Heart left ventricle (tissue), 16 donors: Measurements from ENCODE around the gene SPTLC3. TPM values are rescaled to one million over a fixed set of nuclear protein-coding genes. Genes with fewer than 3 reads are reported as not detected.

Experiments
- ATAC-seq, 4 donors: fragments of 200-7000 bp; cut with Tn5 transposase; one replicate each; pipeline ENCODE4 v1.9.1; 2020 to 2022; ENCODE audit warnings: moderate library complexity in 4 of 4, mild to moderate bottlenecking in 3 of 4, moderate number of reproducible peaks in 1 of 4
- DNase-seq, 5 donors: peaks; one replicate each; pipeline ENCODE4 v3.0.0-alpha.2; 2020
- H3K27ac ChIP-seq, 12 donors: fragments of 200-600 bp; sonication (generic) in 4 of 12; one replicate each; pipeline versions ENCODE4 v1.5.0 to v1.8.0; 2016 to 2022; ENCODE audit warnings: mild to moderate bottlenecking in 2 of 12
- H3K27me3 ChIP-seq, 9 donors: fragments of 200-600 bp; sonication (generic) in 2 of 9; one replicate each; pipeline versions ENCODE4 v1.5.1 to v1.8.0; 2016 to 2022; ENCODE audit warnings: mild to moderate bottlenecking in 3 of 9
- H3K36me3 ChIP-seq, 9 donors: fragments of 200-600 bp; sonication (generic) in 2 of 9; one replicate each; pipeline versions ENCODE4 v1.5.0 to v1.8.0; 2018 to 2022; ENCODE audit warnings: mild to moderate bottlenecking in 2 of 9
- H3K4me1 ChIP-seq, 12 donors: fragments of 200-600 bp; sonication (generic) in 4 of 12; one replicate each; pipeline versions ENCODE4 v1.5.0 to v1.8.0; 2016 to 2022; ENCODE audit warnings: mild to moderate bottlenecking in 3 of 12
- H3K4me3 ChIP-seq, 12 donors: fragments of 200-600 bp; sonication (generic) in 4 of 12; one replicate each; pipeline versions ENCODE4 v1.5.0 to v1.8.0; 2017 to 2022; ENCODE audit warnings: mild to moderate bottlenecking in 9 of 12, moderate library complexity in 4 of 12
- H3K9me3 ChIP-seq, 12 donors: fragments of 200-600 bp; sonication (generic) in 4 of 12; one replicate each; pipeline versions ENCODE4 v1.5.0 to v1.8.0; 2016 to 2022; ENCODE audit warnings: mild to moderate bottlenecking in 1 of 12
- POLR2A ChIP-seq, 2 donors: fragments of 450-650 bp; IDR thresholded peaks; one replicate each; pipeline ENCODE4 v1.6.1; 2017; ENCODE audit warnings: antibody characterized with exemption in 2 of 2, mild to moderate bottlenecking in 2 of 2, moderate library complexity in 2 of 2
- WGBS, 4 donors: extraction: QIAGEN DNeasy Blood & Tissue Kit in 2 of 4; methylation state at CpG; one replicate each; pipeline versions ENCODE4 v1.1.5 to v1.1.7; 2013 to 2018; 5-methylcytosine and 5-hydroxymethylcytosine counted together
- intact Hi-C, 10 donors: fragments of 100-400 bp; cut with DNase I; formaldehyde crosslinking; loops; one replicate each; pipeline versions ENCODE4 v1.11.1 to v1.14.2; 2022
- long read RNA-seq, 3 donors: library from polyadenylated mRNA; unstranded; transcript quantifications; one replicate each; pipeline ENCODE4 v2.0.0, GENCODE V29; 2020 to 2021
- polyA plus RNA-seq, 2 donors: library from polyadenylated mRNA; stranded (reverse); fragments of 200-250 nt; gene quantifications; one replicate each; pipeline ENCODE4 v1.2.3, GENCODE V29; 2013
- total RNA-seq, 9 donors: library from RNA; depleted of rRNA in 2 of 9; stranded (reverse); fragments of >200 nt in 2 of 9; fragmentation: NEBNext Ultra II Directional in 3 of 9; extraction: Animal tissue kit (Norgen Biotek cat#: 25700) in 3 of 9; gene quantifications; one replicate each; pipeline versions ENCODE4 v1.1.0 to v1.2.4, GENCODE V29; 2016 to 2023
- TF ChIP-seq, protein P1 (sequence below), 12 donors: fragments of 200-600 bp; sonication (generic) in 4 of 12; IDR thresholded peaks; one replicate each; pipeline versions ENCODE4 v1.5.0 to v1.8.0; 2018 to 2022; ENCODE audit warnings: antibody characterized with exemption in 12 of 12, mild to moderate bottlenecking in 5 of 12
- donor health status: ischemic (EF 13 %, LVEDD 7.1; RV severe dilation, severe dysfunction).
- donor health status: healthy with polysubstance abuse.
- donor health status: DM: no; HTN: yes; CAD: no.
- donor health status: DM: no; HTN: no; CAD: no.
- donor health status: ischemic (EF 25% LVEDD 6.9; RV normal size, moderate dysfunction).
- donor health status: ischemic (EF 25% LVEDD 5.7; RV mildly dilated, moderate dysfunction).
- donor health status: healthy.
- donor health status: DM: yes; HTN: yes; CAD: no.
- donor health status: ischemic (EF 35%, LVEDD 5.7; RV mildly dilated, moderate dysfunction).
- donor health status: nonischemic (EF 11% LVEDD 7.7; RV severe dilation, severe dysfunction).
- donor health status: DM: yes; HTN: yes; CAD: no.
- donor health status: PGD.
- donor health status: ischemic (EF 29% LVEDD 5.4; RV normal size, mild dysfunction).
- donor health status: nonischemic (EF 23%, LVEDD 6.1; RV moderate dilation, normal function).

Gene SPTLC3
- total RNA-seq (10 to 100 TPM in 1 of 9 donors, 1 to 10 TPM in 8; 3.6 to 15.4 (median 7.9) TPM), polyA plus RNA-seq (1 to 10 TPM in 1 of 2 donors, under 1 TPM in 1; 0.57 to 1.6 TPM)
- long read RNA-seq, donor 1, full-length matches to known transcripts: 2 of 10 reads
- long read RNA-seq, donor 1, partial matches to known transcripts: 5 of 10 reads
- long read RNA-seq, donor 1, other reads (novel, unspliced or antisense): 3 of 10 reads
- long read RNA-seq, donor 2, full-length matches to known transcripts: 6 of 11 reads
- long read RNA-seq, donor 2, partial matches to known transcripts: 3 of 11 reads
- long read RNA-seq, donor 2, other reads (novel, unspliced or antisense): 2 of 11 reads
- long read RNA-seq, donor 3, partial matches to known transcripts: 1 of 2 reads
- long read RNA-seq, donor 3, other reads (novel, unspliced or antisense): 1 of 2 reads

DNA sequence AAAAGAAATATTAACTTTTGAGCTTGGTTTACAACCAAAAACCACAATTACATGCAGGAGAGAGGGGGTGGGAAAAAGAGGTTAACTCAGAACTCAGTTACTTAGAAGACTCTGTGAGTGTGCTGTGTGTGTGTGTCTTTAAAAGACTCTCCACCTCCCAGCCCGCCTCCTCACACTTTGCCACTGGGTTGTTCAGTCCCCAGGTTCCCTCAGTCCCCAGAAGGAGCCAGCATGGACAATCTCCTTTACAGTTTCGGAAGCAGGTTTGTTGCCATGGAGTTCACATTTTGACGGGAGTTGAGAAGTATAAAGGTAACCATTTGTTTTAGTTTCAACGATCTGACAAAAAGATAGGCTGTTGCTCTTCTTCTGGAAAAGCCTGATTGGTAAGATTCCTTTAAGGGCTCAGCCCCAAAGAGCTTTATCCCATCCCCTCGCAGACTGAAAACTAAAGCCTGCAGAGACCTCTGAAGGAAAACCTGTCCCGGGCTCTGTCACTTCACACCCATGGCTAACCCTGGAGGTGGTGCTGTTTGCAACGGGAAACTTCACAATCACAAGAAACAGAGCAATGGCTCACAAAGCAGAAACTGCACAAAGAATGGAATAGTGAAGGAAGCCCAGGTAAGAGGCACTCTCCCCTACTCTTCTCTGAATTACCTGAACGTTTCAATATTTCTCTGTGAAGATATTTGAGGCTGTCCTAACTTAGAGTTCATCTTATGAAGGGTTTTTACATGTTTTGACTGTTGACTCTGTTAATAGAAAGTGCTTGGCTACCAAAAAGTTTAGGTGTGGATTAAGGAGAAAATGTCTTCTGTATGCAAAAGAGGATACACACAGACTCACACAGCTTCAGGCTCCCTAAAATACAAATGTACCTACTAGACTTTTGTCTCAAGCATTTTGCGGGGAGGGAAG is at the start of gene SPTLC3:
SPTLC3 (plus strand) TSS at position 212 of the 921 bp plus-strand sequence; CDS start at position 508, 296 bp downstream.
- H3K27ac ChIP-seq: peak within 1 kb of the TSS in 11 of 12 donors; percentile 44 to 85 (median 68)
- ATAC-seq (peak; percentile 82 to 90 (median 86)), DNase-seq (peak in 3 of 5 donors; percentile 22 to 42 (median 26))
- H3K27me3 ChIP-seq: no peaks in the 10 kb centered on the region
- no peaks in the 10 kb centered on the region for H3K36me3 ChIP-seq
- H3K4me3 ChIP-seq: peak within 1 kb of the TSS in 11 of 12 donors; percentile 24 to 63 (median 53)
- WGBS, 4 donors: 5 to 10% (median 8%) methylated on average over 9 of the region's 9 CpGs
- H3K4me1 ChIP-seq: peaks cover 0 to 28% (median 14%) of the 10 kb centered on the region in 12 donors
- TF ChIP-seq, protein P1, sequence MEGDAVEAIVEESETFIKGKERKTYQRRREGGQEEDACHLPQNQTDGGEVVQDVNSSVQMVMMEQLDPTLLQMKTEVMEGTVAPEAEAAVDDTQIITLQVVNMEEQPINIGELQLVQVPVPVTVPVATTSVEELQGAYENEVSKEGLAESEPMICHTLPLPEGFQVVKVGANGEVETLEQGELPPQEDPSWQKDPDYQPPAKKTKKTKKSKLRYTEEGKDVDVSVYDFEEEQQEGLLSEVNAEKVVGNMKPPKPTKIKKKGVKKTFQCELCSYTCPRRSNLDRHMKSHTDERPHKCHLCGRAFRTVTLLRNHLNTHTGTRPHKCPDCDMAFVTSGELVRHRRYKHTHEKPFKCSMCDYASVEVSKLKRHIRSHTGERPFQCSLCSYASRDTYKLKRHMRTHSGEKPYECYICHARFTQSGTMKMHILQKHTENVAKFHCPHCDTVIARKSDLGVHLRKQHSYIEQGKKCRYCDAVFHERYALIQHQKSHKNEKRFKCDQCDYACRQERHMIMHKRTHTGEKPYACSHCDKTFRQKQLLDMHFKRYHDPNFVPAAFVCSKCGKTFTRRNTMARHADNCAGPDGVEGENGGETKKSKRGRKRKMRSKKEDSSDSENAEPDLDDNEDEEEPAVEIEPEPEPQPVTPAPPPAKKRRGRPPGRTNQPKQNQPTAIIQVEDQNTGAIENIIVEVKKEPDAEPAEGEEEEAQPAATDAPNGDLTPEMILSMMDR (IDR thresholded peaks at IDR 0.05): peak in 4 of 12 donors; percentile 12 to 38 (median 26)
- no peak for TF ChIP-seq POLR2A (IDR thresholded peaks at IDR 0.05)
- intact Hi-C loops: loop anchor here in 2 of 10 donors (5.0 to 10.0 kb wide), 2 partner anchors 56 to 58 kb away; no protein-coding TSS in a partner anchor
- H3K9me3 ChIP-seq: no peaks in the 10 kb centered on the region

DNA sequence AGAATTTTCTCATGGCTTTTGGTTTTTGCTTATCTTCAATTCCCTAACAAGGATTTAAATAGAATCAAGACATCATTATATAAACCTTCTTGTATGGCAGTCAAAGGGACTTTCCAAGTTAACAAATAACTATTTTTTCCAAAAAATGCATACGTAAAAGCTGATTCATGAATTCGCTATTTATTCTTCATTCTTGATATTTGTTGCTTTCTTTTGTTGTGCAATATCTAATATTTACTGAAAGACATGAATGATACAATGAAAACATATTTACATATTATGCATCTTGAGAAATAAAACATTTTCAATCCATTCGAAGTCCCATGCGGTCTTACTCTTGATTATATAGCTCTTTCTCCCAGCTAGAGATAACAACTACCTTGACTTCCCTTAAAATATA is 47.0 kb upstream of the SPTLC3 start:
- Histone ChIP-seq H3K4me3 (no peak overlapping the region), H3K27me3 (peaks cover 0 to 7% (median 0%) of the 10 kb centered on the region in 9 donors), H3K4me1 (no peaks in the 10 kb centered on the region), H3K9me3 (no peaks in the 10 kb centered on the region), H3K36me3 (no peaks in the 10 kb centered on the region), H3K27ac (no peak overlapping the region)
- 93 to 97% (median 96%) methylated on average over 4 of the region's 4 CpGs for WGBS, 4 donors
- ATAC-seq: no peak
- intact Hi-C loops: loop anchor here in 1 of 10 donors (10.0 kb wide), 1 partner anchor 1287 kb away; no protein-coding TSS in a partner anchor
- DNase-seq: no peak
- TF ChIP-seq POLR2A (IDR thresholded peaks at IDR 0.05): no peak
- TF ChIP-seq, protein P1 (IDR thresholded peaks at IDR 0.05): no peak

DNA sequence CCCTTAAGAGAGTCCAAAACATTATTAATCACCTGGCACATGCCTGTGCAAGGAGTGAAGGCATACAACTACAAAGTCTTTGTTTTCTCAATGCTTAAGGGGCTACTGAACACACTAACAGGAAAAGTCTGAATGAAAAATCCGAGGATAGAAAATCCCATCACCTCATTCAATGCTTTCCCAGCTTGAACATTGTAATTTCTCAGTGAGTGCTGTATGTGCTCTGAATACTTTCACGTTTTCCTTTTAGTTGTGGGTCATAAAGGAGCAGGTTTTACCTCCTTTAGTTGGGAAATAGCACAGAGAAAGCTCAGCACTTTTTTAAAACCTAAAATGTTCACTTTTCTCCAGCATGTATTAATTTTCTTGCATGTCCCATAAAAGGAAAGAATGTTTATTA is 45.9 kb upstream of the SPTLC3 start:
- ATAC-seq (no peak), DNase-seq (no peak)
- 60 to 73% (median 69%) methylated on average over 2 of the region's 2 CpGs for WGBS, 4 donors
- intact Hi-C loops: loop anchor here in 1 of 10 donors (10.0 kb wide), 1 partner anchor 1288 kb away; no protein-coding TSS in a partner anchor
- peaks cover 0 to 7% (median 0%) of the 10 kb centered on the region in 9 donors for H3K27me3 ChIP-seq
- TF ChIP-seq POLR2A (IDR thresholded peaks at IDR 0.05): no peak
- TF ChIP-seq, protein P1 (IDR thresholded peaks at IDR 0.05): no peak
- no peaks in the 10 kb centered on the region for H3K36me3 ChIP-seq
- no peaks in the 10 kb centered on the region for H3K4me1 ChIP-seq
- H3K27ac ChIP-seq: no peak overlapping the region
- no peaks in the 10 kb centered on the region for H3K9me3 ChIP-seq
- H3K4me3 ChIP-seq: no peak overlapping the region
